PFSK-1 (cell line): Measurements from ENCODE around the gene KCNG2.

Experiments
- FOXP2 ChIP-seq: optimal IDR thresholded peaks from 2 replicates; pipeline ENCODE3; 2011; ENCODE audit warnings: borderline replicate concordance, control low read depth, inconsistent platforms; ENCODE audit not compliant: insufficient read depth; ENCODE audit errors: extremely low read length, extremely low read depth
- POLR2AphosphoS5 ChIP-seq: IDR thresholded peaks from 2 replicates; pipeline ENCODE4 v1.6.1; 2012; ENCODE audit warnings: low read depth, mild to moderate bottlenecking, control low read depth, low read length, moderate library complexity
- SIN3A ChIP-seq: IDR thresholded peaks from 2 replicates; pipeline ENCODE4 v1.6.1; 2012; ENCODE audit warnings: mild to moderate bottlenecking, low read length, moderate library complexity, borderline replicate concordance; ENCODE audit not compliant: insufficient read depth
- TAF1 ChIP-seq: IDR thresholded peaks from 2 replicates; pipeline ENCODE4 v1.6.1; 2012; ENCODE audit warnings: low read length, control low read depth, borderline replicate concordance; ENCODE audit not compliant: insufficient read depth
- TF ChIP-seq, protein P1 (sequence below), 2 experiments: IDR thresholded peaks; 2 replicates each; pipeline versions ENCODE4 v1.6.1 to v1.8.0; 2011 to 2012; ENCODE audit warnings: low read depth in 2 of 2, low read length in 2 of 2, control low read depth in 1 of 2, inconsistent platforms in 1 of 2, mild to moderate bottlenecking in 1 of 2, moderate library complexity in 1 of 2; ENCODE audit not compliant: insufficient read depth in 1 of 2

Gene KCNG2

GRCh38 chr18:79787527-79787864 lies 10.2 kb upstream of the KCNG2 start:
- TF ChIP-seq FOXP2 (no peak), TAF1 (no peak), POLR2AphosphoS5 (no peak), SIN3A (no peak)
- TF ChIP-seq, protein P1, sequence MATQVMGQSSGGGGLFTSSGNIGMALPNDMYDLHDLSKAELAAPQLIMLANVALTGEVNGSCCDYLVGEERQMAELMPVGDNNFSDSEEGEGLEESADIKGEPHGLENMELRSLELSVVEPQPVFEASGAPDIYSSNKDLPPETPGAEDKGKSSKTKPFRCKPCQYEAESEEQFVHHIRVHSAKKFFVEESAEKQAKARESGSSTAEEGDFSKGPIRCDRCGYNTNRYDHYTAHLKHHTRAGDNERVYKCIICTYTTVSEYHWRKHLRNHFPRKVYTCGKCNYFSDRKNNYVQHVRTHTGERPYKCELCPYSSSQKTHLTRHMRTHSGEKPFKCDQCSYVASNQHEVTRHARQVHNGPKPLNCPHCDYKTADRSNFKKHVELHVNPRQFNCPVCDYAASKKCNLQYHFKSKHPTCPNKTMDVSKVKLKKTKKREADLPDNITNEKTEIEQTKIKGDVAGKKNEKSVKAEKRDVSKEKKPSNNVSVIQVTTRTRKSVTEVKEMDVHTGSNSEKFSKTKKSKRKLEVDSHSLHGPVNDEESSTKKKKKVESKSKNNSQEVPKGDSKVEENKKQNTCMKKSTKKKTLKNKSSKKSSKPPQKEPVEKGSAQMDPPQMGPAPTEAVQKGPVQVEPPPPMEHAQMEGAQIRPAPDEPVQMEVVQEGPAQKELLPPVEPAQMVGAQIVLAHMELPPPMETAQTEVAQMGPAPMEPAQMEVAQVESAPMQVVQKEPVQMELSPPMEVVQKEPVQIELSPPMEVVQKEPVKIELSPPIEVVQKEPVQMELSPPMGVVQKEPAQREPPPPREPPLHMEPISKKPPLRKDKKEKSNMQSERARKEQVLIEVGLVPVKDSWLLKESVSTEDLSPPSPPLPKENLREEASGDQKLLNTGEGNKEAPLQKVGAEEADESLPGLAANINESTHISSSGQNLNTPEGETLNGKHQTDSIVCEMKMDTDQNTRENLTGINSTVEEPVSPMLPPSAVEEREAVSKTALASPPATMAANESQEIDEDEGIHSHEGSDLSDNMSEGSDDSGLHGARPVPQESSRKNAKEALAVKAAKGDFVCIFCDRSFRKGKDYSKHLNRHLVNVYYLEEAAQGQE (IDR thresholded peaks at IDR 0.05; ENCODE audit: insufficient read depth in 1 of 2, low read depth in 2 of 2, low read length in 2 of 2), result no peak

- TF ChIP-seq SIN3A, result no peak
- TF ChIP-seq TAF1, result no peak
- TF ChIP-seq FOXP2, result no peak
- no peak for TF ChIP-seq POLR2AphosphoS5
- TF ChIP-seq, protein P1 (IDR thresholded peaks at IDR 0.05; ENCODE audit: insufficient read depth in 1 of 2, low read depth in 2 of 2, low read length in 2 of 2), result no peak
Observed at GRCh38 chr18:79787865-79788733, 9.6 kb upstream of the KCNG2 start.

DNA sequence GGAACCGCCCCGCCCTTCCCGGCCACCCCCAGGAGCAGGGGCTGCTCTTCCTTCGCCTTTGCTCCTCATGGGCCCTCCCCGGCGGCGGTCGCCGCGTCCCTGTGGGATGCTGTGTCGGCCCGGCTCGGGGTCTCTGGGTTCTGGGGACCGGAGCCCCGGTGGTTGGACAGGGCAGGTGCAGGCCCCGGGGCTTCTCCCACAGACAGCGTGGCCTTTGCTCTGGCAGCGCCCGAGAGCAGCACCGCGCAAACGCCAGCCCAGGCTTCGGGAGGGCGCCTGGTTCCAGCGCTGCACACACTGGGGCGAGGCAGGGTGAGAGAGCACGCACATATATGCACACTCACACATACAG lies 9.0 kb upstream of the KCNG2 start:
- TF ChIP-seq POLR2AphosphoS5, result no peak
- TF ChIP-seq, protein P1 (IDR thresholded peaks at IDR 0.05; ENCODE audit: insufficient read depth in 1 of 2, low read depth in 2 of 2, low read length in 2 of 2), result no peak
- no peak for TF ChIP-seq SIN3A
- no peak for TF ChIP-seq TAF1
- TF ChIP-seq FOXP2, result no peak

GRCh38 chr18:79789091-79789891 lies 8.4 kb upstream of the KCNG2 start:
- TF ChIP-seq TAF1, result no peak
- TF ChIP-seq FOXP2, result no peak
- TF ChIP-seq, protein P1 (IDR thresholded peaks at IDR 0.05; ENCODE audit: insufficient read depth in 1 of 2, low read depth in 2 of 2, low read length in 2 of 2), result no peak
